Stomach (tissue), 9 donors: ENCODE data around the gene RASGRP1. TPM values are rescaled to one million over a fixed set of nuclear protein-coding genes. Genes with fewer than 3 reads are reported as not detected.

Experiments
- DNase-seq, 2 donors: peaks; one replicate each; pipeline versions ENCODE4 v3.0.0 to v3.0.0-alpha.2; 2013 to 2019
- H3K27ac ChIP-seq, 5 donors: fragments of 200-600 bp in 4 of 5; sonication (generic) in 4 of 5; one replicate each; pipeline ENCODE4 v1.5.1; 2013 to 2019; ENCODE audit warnings: mild to moderate bottlenecking in 1 of 5, moderate library complexity in 1 of 5
- H3K27me3 ChIP-seq, 3 donors: fragments of 200-600 bp; sonication (generic); one replicate each; pipeline ENCODE4 v1.5.1; 2017 to 2019; ENCODE audit warnings: mixed run types in 1 of 3
- H3K36me3 ChIP-seq, 4 donors: fragments of 200-600 bp; sonication (generic); 1 replicate in 3 of 4; 2 replicates in 1 of 4; pipeline ENCODE4 v1.5.1; 2016 to 2019
- H3K4me1 ChIP-seq, 4 donors: fragments of 200-600 bp; sonication (generic); one replicate each; pipeline ENCODE4 v1.5.1; 2016 to 2019
- H3K4me3 ChIP-seq, 4 donors: fragments of 200-600 bp; sonication (generic) in 3 of 4; one replicate each; pipeline ENCODE4 v1.5.1; 2016 to 2019; ENCODE audit warnings: mild to moderate bottlenecking in 1 of 4
- H3K9me3 ChIP-seq, 4 donors: fragments of 200-600 bp; sonication (generic); one replicate each; pipeline ENCODE4 v1.5.1; 2016 to 2019
- CTCF ChIP-seq, 7 experiments: fragments of 450-650 bp in 4 of 7; fragments of 200-600 bp in 3 of 7; sonication (generic) in 3 of 7; IDR thresholded peaks; one replicate each; pipeline ENCODE4 v1.5.1; 2016 to 2019; ENCODE audit warnings: antibody characterized with exemption in 7 of 7, control low read depth in 2 of 7, mild to moderate bottlenecking in 1 of 7
- EP300 ChIP-seq: sonication (generic); formaldehyde crosslinking; IDR thresholded peaks from one replicate; pipeline ENCODE4 v1.6.1; 2017; ENCODE audit warnings: antibody characterized with exemption
- POLR2A ChIP-seq, 4 donors: fragments of 450-650 bp; IDR thresholded peaks; one replicate each; pipeline ENCODE4 v1.6.1; 2016; ENCODE audit warnings: antibody characterized with exemption in 4 of 4, control low read depth in 2 of 4, mild to moderate bottlenecking in 1 of 4, moderate library complexity in 1 of 4
- POLR2AphosphoS5 ChIP-seq, 3 donors: sonication (generic); formaldehyde crosslinking; IDR thresholded peaks; one replicate each; pipeline ENCODE4 v1.6.1; 2016; ENCODE audit warnings: antibody characterized with exemption in 3 of 3
- WGBS, 5 donors: extraction: QIAGEN DNeasy Blood & Tissue Kit in 3 of 5; methylation state at CpG; one replicate each; pipeline versions ENCODE4 v1.1.5 to v1.1.7; 2013 to 2018; 5-methylcytosine and 5-hydroxymethylcytosine counted together
- intact Hi-C: fragments of 100-400 bp; cut with DNase I; formaldehyde crosslinking; loops from one replicate; pipeline ENCODE4 v1.15.1; 2023; ENCODE audit warnings: low total_unique reads
- polyA plus RNA-seq, 3 donors: library from polyadenylated mRNA; stranded (reverse); fragments of 200-250 nt; gene quantifications; one replicate each; pipeline ENCODE4 v1.2.3, GENCODE V29; 2013
- total RNA-seq, 5 donors: library from RNA; depleted of rRNA; stranded (reverse); fragments of >200 nt; gene quantifications; one replicate each; pipeline versions ENCODE4 v1.1.0 to v1.2.3, GENCODE V29; 2014 to 2016
- donor health status: healthy with polysubstance abuse.
- donor health status: Bipolar disorder and iron deficiency.
- donor health status: healthy.

RASGRP1 gene
- total and polyA plus RNA-seq, 8 donors: 0.29 to 12.3 (median 2.8) TPM

GRCh38 chr15:38470816-38471215 is 93.8 kb downstream of the RASGRP1 start:
- peaks cover 0 to 62% (median 38%) of the 10 kb centered on the region in 4 donors for H3K36me3 ChIP-seq
- H3K27ac ChIP-seq: no peak overlapping the region
- 91 to 97% (median 95%) methylated on average over 1 of the region's 1 CpG for WGBS, 5 donors
- intact Hi-C loops: no loop called here
- peak in 1 of 2 donors; percentile 24 for DNase-seq
- TF ChIP-seq EP300: no peak
- no peak for TF ChIP-seq POLR2AphosphoS5 (IDR thresholded peaks at IDR 0.05)
- no peak for TF ChIP-seq POLR2A (IDR thresholded peaks at IDR 0.05)
- TF ChIP-seq CTCF (IDR thresholded peaks at IDR 0.05): no peak
- H3K4me1 ChIP-seq: no peaks in the 10 kb centered on the region
- H3K4me3 ChIP-seq: no peak overlapping the region
- H3K9me3 ChIP-seq: no peaks in the 10 kb centered on the region
- H3K27me3 ChIP-seq: no peaks in the 10 kb centered on the region

GRCh38 chr15:38464675-38465074 is 99.9 kb downstream of the RASGRP1 start:
- Histone ChIP-seq H3K27ac (no peak overlapping the region), H3K4me1 (peaks cover 0 to 28% (median 13%) of the 10 kb centered on the region in 4 donors), H3K9me3 (no peaks in the 10 kb centered on the region), H3K4me3 (no peak overlapping the region), H3K36me3 (peaks cover 0 to 14% (median 3%) of the 10 kb centered on the region in 4 donors), H3K27me3 (no peaks in the 10 kb centered on the region)
- no peak for DNase-seq
- intact Hi-C loops: no loop called here
- 49 to 74% (median 58%) methylated on average over 4 of the region's 4 CpGs for WGBS, 5 donors
- TF ChIP-seq POLR2AphosphoS5 (IDR thresholded peaks at IDR 0.05): no peak
- no peak for TF ChIP-seq EP300
- TF ChIP-seq CTCF (IDR thresholded peaks at IDR 0.05): no peak
- no peak for TF ChIP-seq POLR2A (IDR thresholded peaks at IDR 0.05)

GRCh38 chr15:38463893-38464292 is 100.7 kb downstream of the RASGRP1 start:
- DNase-seq: no peak
- Histone ChIP-seq H3K4me3 (no peak overlapping the region), H3K9me3 (no peaks in the 10 kb centered on the region), H3K27me3 (no peaks in the 10 kb centered on the region), H3K4me1 (peaks cover 0 to 33% (median 16%) of the 10 kb centered on the region in 4 donors), H3K27ac (no peak overlapping the region), H3K36me3 (peaks cover 0 to 14% (median 2%) of the 10 kb centered on the region in 4 donors)
- 38 to 57% (median 50%) methylated on average over 3 of the region's 3 CpGs for WGBS, 5 donors
- no peak for TF ChIP-seq POLR2AphosphoS5 (IDR thresholded peaks at IDR 0.05)
- TF ChIP-seq CTCF (IDR thresholded peaks at IDR 0.05): no peak
- no peak for TF ChIP-seq EP300
- TF ChIP-seq POLR2A (IDR thresholded peaks at IDR 0.05): no peak
- intact Hi-C loops: no loop called here

GRCh38 chr15:38461066-38461833 is 103.4 kb downstream of the RASGRP1 start:
- peaks cover 0 to 39% (median 18%) of the 10 kb centered on the region in 4 donors for H3K4me1 ChIP-seq
- 89 to 97% (median 92%) methylated on average over 2 of the region's 2 CpGs for WGBS, 5 donors
- no peaks in the 10 kb centered on the region for H3K9me3 ChIP-seq
- H3K27ac ChIP-seq: no peak overlapping the region
- no peak for TF ChIP-seq POLR2AphosphoS5 (IDR thresholded peaks at IDR 0.05)
- H3K4me3 ChIP-seq: no peak overlapping the region
- no peaks in the 10 kb centered on the region for H3K36me3 ChIP-seq
- no peaks in the 10 kb centered on the region for H3K27me3 ChIP-seq
- intact Hi-C loops: no loop called here
- DNase-seq: no peak

GRCh38 chr15:38460543-38460942 is 104.1 kb downstream of the RASGRP1 start:
- intact Hi-C loops: no loop called here
- 83 to 90% (median 87%) methylated on average over 3 of the region's 3 CpGs for WGBS, 5 donors
- no peaks in the 10 kb centered on the region for H3K27me3 ChIP-seq
- no peak for DNase-seq
- H3K36me3 ChIP-seq: no peaks in the 10 kb centered on the region
- TF ChIP-seq CTCF (IDR thresholded peaks at IDR 0.05) (no peak), POLR2A (IDR thresholded peaks at IDR 0.05) (no peak), POLR2AphosphoS5 (IDR thresholded peaks at IDR 0.05) (no peak), EP300 (no peak)
- H3K4me3 ChIP-seq: no peak overlapping the region
- H3K27ac ChIP-seq: no peak overlapping the region
- H3K9me3 ChIP-seq: no peaks in the 10 kb centered on the region
- peaks cover 0 to 46% (median 22%) of the 10 kb centered on the region in 4 donors for H3K4me1 ChIP-seq
